Stimulated activated CD4-positive, alpha-beta T cell treated with anti-CD3 and anti-CD28 coated beads, Interleukin-2, amount 100 ng/mL, for 24 hours (primary cell): ENCODE measurements around the gene ARAP1.

Experiments
- DNase-seq, 2 donors: peaks; one replicate each; pipeline ENCODE4 v3.0.0-alpha.2; 2020

ARAP1 gene

GRCh38 chr11:72779495-72780128 lies 27.4 kb upstream of the ARAP1 start:
- no peak for DNase-seq

GRCh38 chr11:72778535-72779494 lies 26.6 kb upstream of the ARAP1 start:
- DNase-seq: no peak

GRCh38 chr11:72777755-72778278 lies 25.6 kb upstream of the ARAP1 start:
- no peak for DNase-seq

- DNase-seq: no peak
These were observed 24.9 kb upstream of the ARAP1 start for GRCh38 chr11:72776844-72777754.

GRCh38 chr11:72776117-72776843 lies 24.1 kb upstream of the ARAP1 start:
- DNase-seq: no peak

GRCh38 chr11:72775288-72776110 lies 23.3 kb upstream of the ARAP1 start:
- DNase-seq: no peak

GRCh38 chr11:72774499-72774898 lies 22.3 kb upstream of the ARAP1 start:
- DNase-seq: no peak

- no peak for DNase-seq
These were observed 21.5 kb upstream of the ARAP1 start for GRCh38 chr11:72773696-72774095.

- no peak for DNase-seq
These were observed 21.1 kb upstream of the ARAP1 start for GRCh38 chr11:72773291-72773690.

- DNase-seq: no peak
These were observed 19.9 kb upstream of the ARAP1 start for GRCh38 chr11:72772059-72772458.

GRCh38 chr11:72771507-72771906 lies 19.3 kb upstream of the ARAP1 start:
- no peak for DNase-seq

GRCh38 chr11:72770799-72771198 lies 18.6 kb upstream of the ARAP1 start:
- no peak for DNase-seq

- DNase-seq: no peak
These were observed 17.5 kb upstream of the ARAP1 start for GRCh38 chr11:72769680-72770079.

- no peak for DNase-seq
These were observed 16.4 kb upstream of the ARAP1 start for GRCh38 chr11:72768581-72768980.

- no peak for DNase-seq
These were observed 15.2 kb upstream of the ARAP1 start for GRCh38 chr11:72767203-72768062.

GRCh38 chr11:72766152-72766902 lies 14.1 kb upstream of the ARAP1 start:
- DNase-seq: no peak

GRCh38 chr11:72764503-72764902 lies 12.3 kb upstream of the ARAP1 start:
- DNase-seq: no peak

GRCh38 chr11:72763823-72764222 lies 11.6 kb upstream of the ARAP1 start:
- DNase-seq: no peak

- no peak for DNase-seq
These were observed 10.6 kb upstream of the ARAP1 start for GRCh38 chr11:72762641-72763304.
